ENCODE results near the gene SORCS2. TPM values are rescaled to one million over a fixed set of nuclear protein-coding genes. Genes with fewer than 3 reads are reported as not detected.

Gene SORCS2
- total RNA-seq, 6 donors from 2014 or later: 2.2 to 28.3 (median 7.2) TPM

DNA sequence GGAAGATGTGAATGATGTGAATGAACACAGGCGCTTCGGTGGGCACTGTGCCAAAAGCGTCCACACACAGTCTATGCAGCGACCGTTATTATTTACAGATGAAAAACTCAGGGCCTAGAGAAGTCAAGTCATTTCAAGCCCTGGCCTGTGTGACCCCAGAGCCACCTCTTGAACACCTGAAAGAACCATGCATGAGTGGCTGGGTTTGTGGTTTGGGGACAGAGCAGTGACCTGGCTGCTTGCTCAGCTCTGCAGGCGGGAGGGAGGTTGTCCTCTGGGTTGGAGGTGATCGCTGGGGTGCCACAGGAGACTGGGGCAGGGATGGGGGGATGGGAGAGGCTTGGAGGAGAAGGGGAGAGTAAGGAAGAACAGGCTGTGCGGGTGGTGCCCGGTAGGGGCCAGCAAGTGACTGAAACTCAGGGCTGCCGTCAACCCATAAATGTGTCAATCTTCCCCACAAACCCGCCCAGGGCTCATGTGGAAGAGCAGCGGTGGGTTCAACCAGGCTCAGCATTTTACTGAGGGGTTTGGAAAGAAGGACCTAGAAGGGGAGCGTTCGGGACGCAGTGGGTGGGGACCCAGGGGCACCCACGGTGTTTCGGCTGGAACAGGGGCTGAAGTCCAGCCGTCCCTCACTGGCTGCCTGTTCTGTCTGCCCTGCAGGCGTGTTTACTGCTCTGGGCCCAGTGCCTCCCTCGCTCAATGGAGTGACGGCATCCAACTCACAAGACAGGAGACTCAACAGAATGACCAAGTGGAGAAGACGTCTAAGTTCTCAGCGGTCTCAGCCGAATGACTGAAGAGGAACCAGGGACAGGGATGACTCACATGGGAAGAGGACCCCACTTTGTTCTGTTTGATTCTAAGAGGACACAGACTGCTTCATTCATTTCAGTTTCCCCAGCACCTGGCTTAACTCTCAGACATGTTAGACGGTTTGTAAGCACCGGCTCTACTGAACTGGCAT, 579.5 kb downstream of the SORCS2 start:
- no peak for TF ChIP-seq EP300 (IDR thresholded peaks at IDR 0.05)
- no peak for TF ChIP-seq POLR2A (IDR thresholded peaks at IDR 0.05)
- no peak for TF ChIP-seq POLR2AphosphoS5 (IDR thresholded peaks at IDR 0.05)
- TF ChIP-seq, protein P1, sequence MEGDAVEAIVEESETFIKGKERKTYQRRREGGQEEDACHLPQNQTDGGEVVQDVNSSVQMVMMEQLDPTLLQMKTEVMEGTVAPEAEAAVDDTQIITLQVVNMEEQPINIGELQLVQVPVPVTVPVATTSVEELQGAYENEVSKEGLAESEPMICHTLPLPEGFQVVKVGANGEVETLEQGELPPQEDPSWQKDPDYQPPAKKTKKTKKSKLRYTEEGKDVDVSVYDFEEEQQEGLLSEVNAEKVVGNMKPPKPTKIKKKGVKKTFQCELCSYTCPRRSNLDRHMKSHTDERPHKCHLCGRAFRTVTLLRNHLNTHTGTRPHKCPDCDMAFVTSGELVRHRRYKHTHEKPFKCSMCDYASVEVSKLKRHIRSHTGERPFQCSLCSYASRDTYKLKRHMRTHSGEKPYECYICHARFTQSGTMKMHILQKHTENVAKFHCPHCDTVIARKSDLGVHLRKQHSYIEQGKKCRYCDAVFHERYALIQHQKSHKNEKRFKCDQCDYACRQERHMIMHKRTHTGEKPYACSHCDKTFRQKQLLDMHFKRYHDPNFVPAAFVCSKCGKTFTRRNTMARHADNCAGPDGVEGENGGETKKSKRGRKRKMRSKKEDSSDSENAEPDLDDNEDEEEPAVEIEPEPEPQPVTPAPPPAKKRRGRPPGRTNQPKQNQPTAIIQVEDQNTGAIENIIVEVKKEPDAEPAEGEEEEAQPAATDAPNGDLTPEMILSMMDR (IDR thresholded peaks at IDR 0.05): no peak
- Histone ChIP-seq H3K36me3 (peaks cover 0 to 79% (median 34%) of the 10 kb centered on the region in 4 donors), H3K27me3 (no peaks in the 10 kb centered on the region), H3K4me3 (no peak overlapping the region), H3K4me1 (no peaks in the 10 kb centered on the region), H3K9me3 (no peaks in the 10 kb centered on the region), H3K27ac (no peak overlapping the region)
- 85 to 90% methylated on average over 21 to 26 of the region's 26 CpGs for WGBS, 2 donors
- no peak for ATAC-seq (ENCODE audit: low FRiP score in 2 of 2)
- DNase-seq: no peak

DNA sequence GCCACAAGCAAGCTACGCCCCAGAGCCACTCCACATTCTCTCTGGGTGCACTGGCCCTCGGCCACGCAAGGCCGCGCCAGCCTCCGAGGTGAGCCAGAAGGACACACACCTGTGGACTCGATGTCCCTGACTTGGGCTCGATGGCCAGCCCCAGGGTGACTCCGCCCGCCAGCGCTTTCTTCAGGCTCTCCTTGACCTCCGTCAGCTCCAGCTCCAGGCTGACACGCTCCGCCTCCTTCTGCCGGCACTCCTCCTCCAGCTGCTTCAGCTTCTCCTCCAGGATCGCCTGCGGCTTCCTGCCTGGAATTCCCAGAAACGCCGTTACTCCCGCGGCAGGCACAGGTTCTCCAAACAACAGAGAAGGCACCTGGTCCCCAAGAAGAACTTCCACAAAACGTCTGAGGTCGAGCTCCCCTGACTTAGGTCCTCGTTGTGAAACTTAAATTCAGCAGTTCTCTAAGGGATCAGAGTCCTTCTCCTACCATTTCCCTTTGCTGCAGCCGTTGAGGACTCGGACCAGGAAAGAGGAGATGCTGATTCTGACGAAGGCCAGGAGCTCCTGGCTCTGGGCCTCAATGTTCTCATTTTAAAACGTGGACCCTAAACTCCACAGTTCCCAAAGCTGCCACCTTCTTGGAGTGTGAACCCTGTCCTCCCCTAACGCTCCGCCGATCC, 580.5 kb downstream of the SORCS2 start:
- no peaks in the 10 kb centered on the region for H3K27me3 ChIP-seq
- TF ChIP-seq POLR2AphosphoS5 (IDR thresholded peaks at IDR 0.05): no peak
- TF ChIP-seq EP300 (IDR thresholded peaks at IDR 0.05): no peak
- TF ChIP-seq, protein P1 (IDR thresholded peaks at IDR 0.05): no peak
- TF ChIP-seq POLR2A (IDR thresholded peaks at IDR 0.05): no peak
- 78 to 79% methylated on average over 29 to 31 of the region's 31 CpGs for WGBS, 2 donors
- no peak overlapping the region for H3K4me3 ChIP-seq
- H3K36me3 ChIP-seq: peaks cover 0 to 78% (median 31%) of the 10 kb centered on the region in 4 donors
- H3K27ac ChIP-seq: peak overlapping the region in 1 of 4 donors; percentile 37
- peak; percentile 25 to 48 for ATAC-seq (ENCODE audit: low FRiP score in 2 of 2)
- peak in 1 of 2 donors; percentile 81 for DNase-seq
- no peaks in the 10 kb centered on the region for H3K9me3 ChIP-seq
- no peaks in the 10 kb centered on the region for H3K4me1 ChIP-seq

DNA sequence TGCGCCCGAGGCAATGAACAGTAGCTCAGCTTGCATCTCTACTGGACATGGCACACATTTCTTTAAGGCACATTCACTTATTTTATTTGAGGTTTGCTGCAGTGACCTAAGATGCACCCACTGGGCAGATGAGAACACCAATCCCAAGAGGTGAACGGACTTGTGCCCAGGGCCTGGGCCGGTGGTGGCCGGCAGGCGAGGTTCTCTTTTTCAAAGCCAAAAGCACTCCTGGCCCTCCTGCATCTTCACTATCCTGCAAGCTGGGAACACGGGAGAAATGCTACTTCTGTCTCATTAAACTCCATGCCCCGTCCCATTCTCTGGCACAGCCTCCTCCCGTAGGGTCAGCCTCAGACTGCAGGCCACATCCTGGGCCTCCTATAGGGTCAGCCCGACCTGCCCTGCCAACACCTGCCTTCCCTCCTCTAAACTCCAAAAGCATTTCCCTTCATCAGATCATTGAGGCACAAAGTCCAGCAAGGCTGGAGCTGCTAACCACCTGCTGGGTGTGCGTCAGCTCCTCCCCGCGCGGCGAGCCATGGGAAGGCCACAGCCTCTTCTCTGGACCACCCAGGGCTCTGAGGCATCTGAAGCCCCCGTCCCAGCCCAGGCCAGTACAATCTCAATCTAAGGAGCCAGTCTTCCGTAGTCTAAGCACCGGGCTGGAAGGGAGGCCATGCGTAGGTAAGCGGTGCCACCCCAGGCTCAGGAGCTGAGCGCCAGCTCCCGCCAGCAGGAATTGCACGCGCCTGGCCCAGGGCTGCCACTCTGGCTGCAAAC, 581.3 kb downstream of the SORCS2 start:
- Histone ChIP-seq H3K4me1 (peaks cover 0 to 6% (median 0%) of the 10 kb centered on the region in 4 donors), H3K27ac (peak overlapping the region in 1 of 4 donors; percentile 37), H3K27me3 (no peaks in the 10 kb centered on the region), H3K9me3 (no peaks in the 10 kb centered on the region), H3K4me3 (no peak overlapping the region), H3K36me3 (peaks cover 0 to 72% (median 25%) of the 10 kb centered on the region in 4 donors)
- ATAC-seq (ENCODE audit: low FRiP score in 2 of 2) (no peak), DNase-seq (peak in 1 of 2 donors; percentile 67)
- TF ChIP-seq POLR2A (IDR thresholded peaks at IDR 0.05): no peak
- no peak for TF ChIP-seq EP300 (IDR thresholded peaks at IDR 0.05)
- TF ChIP-seq, protein P1 (IDR thresholded peaks at IDR 0.05): no peak
- TF ChIP-seq POLR2AphosphoS5 (IDR thresholded peaks at IDR 0.05): no peak
- 91 to 99% methylated on average over 24 of the region's 24 CpGs for WGBS, 2 donors

DNA sequence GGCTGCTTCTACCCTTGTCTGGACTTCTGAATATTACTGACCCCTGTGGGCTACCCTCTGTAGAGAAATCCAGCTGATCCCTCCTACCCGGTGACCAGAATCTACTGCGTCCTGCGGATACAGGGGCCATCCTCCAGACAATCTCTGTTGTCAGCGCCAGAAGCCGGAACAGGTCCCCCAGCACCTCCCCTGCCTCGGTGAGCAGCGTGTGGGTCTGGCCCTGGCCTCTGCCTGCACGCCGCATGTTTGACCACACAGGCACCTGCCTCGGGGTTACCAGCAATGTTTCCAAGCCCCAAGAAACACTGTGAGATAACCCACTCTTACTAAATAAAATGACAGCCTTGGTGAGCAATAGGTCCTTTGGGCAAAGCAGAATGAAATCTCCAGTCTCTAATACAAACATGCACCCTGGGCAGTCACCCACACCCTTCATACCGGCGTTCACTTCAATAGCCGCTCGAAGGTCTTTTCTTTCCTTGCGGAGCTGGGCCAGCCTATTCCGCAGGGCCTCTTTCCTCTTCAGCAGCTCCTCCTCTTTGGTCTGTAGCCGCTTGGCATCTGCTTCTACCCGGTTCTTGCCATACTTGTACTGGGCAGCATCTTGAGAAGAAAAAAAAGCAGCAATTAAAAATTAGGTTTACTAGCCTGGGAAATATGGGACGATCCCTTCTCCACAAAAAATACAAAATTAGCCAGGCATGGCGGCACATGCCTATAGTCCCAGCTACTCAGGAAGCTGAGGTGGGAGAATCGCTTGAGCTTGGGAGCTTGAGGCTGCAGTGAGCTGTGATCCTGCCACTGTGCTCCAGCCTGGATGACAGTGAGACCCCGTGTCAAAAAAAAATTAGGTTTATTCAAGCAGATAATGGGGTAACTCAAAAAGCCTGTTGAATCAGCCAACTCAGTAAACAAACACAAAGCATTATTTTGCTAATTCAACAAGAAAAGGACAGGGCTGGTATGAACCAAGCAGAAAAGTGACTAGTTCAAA, 582.3 kb downstream of the SORCS2 start:
- ATAC-seq (ENCODE audit: low FRiP score in 2 of 2): no peak
- DNase-seq: peak in 1 of 2 donors; percentile 60
- 92 to 94% methylated on average over 17 to 22 of the region's 22 CpGs for WGBS, 2 donors
- Histone ChIP-seq H3K36me3 (peaks cover 0 to 62% (median 17%) of the 10 kb centered on the region in 4 donors), H3K27me3 (no peaks in the 10 kb centered on the region), H3K4me1 (peaks cover 0 to 9% (median 2%) of the 10 kb centered on the region in 4 donors), H3K27ac (no peak overlapping the region), H3K4me3 (no peak overlapping the region), H3K9me3 (no peaks in the 10 kb centered on the region)
- TF ChIP-seq POLR2AphosphoS5 (IDR thresholded peaks at IDR 0.05): no peak
